GM21381 (cell line): ENCODE results near the gene TMEM116.
"Not testable (repeated sequence)": the region's sequence is repeated elsewhere in the genome, so short reads cannot be mapped to it uniquely, and the experiment has no call there.

Source experiments
- ATAC-seq: cut with Tn5 transposase; IDR thresholded peaks from one replicate; pipeline ENCODE4 v1.9.1; 2021; ENCODE audit warnings: mild to moderate bottlenecking, moderate library complexity; ENCODE audit not compliant: unreplicated experiment

Gene TMEM116

GRCh38 chr12:111980598-111980997, 32.4 kb downstream of the TMEM116 start:
- no peak for ATAC-seq

GRCh38 chr12:111978545-111978944, 34.4 kb downstream of the TMEM116 start:
- ATAC-seq, result no peak

- no peak for ATAC-seq
Observed at GRCh38 chr12:111976860-111977259, 36.1 kb downstream of the TMEM116 start.

- no peak for ATAC-seq
Observed at GRCh38 chr12:111976291-111976690, 36.7 kb downstream of the TMEM116 start.

- ATAC-seq, result no peak
Observed at GRCh38 chr12:111975161-111975931, 37.6 kb downstream of the TMEM116 start.

GRCh38 chr12:111971800-111972199, 41.2 kb downstream of the TMEM116 start:
- no peak for ATAC-seq

- no peak for ATAC-seq
Observed at GRCh38 chr12:111964935-111965334, 48.0 kb downstream of the TMEM116 start.

- ATAC-seq, result not testable (repeated sequence)
Observed at GRCh38 chr12:111959518-111959917, 53.4 kb downstream of the TMEM116 start.

GRCh38 chr12:111957224-111957623, 55.7 kb downstream of the TMEM116 start:
- ATAC-seq, result not testable (repeated sequence)

GRCh38 chr12:111954969-111955368, 58.0 kb downstream of the TMEM116 start:
- ATAC-seq, result no peak

- ATAC-seq, result no peak
Observed at GRCh38 chr12:111953455-111953854, 59.5 kb downstream of the TMEM116 start.

GRCh38 chr12:111952084-111952787, 60.7 kb downstream of the TMEM116 start:
- ATAC-seq, result not testable (repeated sequence)

- ATAC-seq, result not testable (repeated sequence)
Observed at GRCh38 chr12:111950961-111951676, 61.8 kb downstream of the TMEM116 start.

GRCh38 chr12:111943929-111944328, 69.0 kb downstream of the TMEM116 start:
- ATAC-seq, result no peak

- no peak for ATAC-seq
Observed at GRCh38 chr12:111942557-111942956, 70.4 kb downstream of the TMEM116 start.

GRCh38 chr12:111937429-111937828, 75.5 kb downstream of the TMEM116 start:
- no peak for ATAC-seq

GRCh38 chr12:111936869-111937268, 76.1 kb downstream of the TMEM116 start:
- no peak for ATAC-seq

GRCh38 chr12:111932241-111932640, 80.7 kb downstream of the TMEM116 start:
- no peak for ATAC-seq

GRCh38 chr12:111927346-111927745, 85.6 kb downstream of the TMEM116 start:
- no peak for ATAC-seq

GRCh38 chr12:111926631-111927030, 86.3 kb downstream of the TMEM116 start:
- no peak for ATAC-seq

GRCh38 chr12:111925171-111925570, 87.8 kb downstream of the TMEM116 start:
- ATAC-seq, result no peak

GRCh38 chr12:111907740-111908139, 105.2 kb downstream of the TMEM116 start:
- no peak for ATAC-seq
